Hematopoietic multipotent progenitor cell treated with erythropoietin and hydrocortisone succinate and interleukin-3 and kit ligand, for 15 days (in vitro differentiated cells): Measurements from ENCODE around the gene SEC14L1.

Experiments used
- DNase-seq: peaks from one replicate; pipeline ENCODE4 v3.0.0-alpha.2; 2015; ENCODE audit warnings: low spot score

The SEC14L1 gene

GRCh38 chr17:77116371-77116860 is 24.4 kb upstream of the SEC14L1 start:
- no peak for DNase-seq

GRCh38 chr17:77117415-77117814 is 23.4 kb upstream of the SEC14L1 start:
- no peak for DNase-seq

DNA sequence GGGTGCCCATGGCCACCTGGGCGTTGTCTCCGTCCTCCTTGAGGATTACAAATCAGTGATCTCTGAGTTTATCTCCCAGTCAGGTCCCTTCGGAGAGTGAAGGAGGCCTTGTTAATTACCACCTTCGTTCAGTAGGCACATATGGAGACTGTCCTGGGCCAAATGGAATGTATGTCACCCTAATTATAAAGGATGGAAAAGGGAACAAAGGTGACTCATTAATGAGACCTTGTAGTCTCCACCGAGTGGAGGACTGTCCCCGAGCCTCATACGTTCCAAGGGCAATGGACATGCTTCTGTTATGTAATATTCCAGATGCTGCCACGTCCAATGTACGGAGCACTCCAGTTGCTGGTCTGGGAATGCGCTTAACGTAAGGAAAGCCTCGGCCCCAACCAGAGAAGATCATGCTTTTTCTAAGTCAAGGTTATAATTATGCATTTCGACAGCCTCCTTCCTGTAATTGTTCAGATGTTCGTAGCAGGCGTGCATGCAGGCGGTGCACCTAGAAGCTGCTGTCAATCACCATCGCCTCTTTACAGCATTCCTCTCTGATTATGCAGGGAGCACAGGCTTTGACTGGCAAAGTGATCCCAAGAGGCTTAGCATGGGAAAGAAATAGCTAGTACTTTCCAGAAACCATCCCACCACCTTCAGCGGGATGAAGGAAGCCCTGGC is 22.4 kb upstream of the SEC14L1 start:
- DNase-seq = no peak

GRCh38 chr17:77119668-77120301 is 21.0 kb upstream of the SEC14L1 start:
- no peak for DNase-seq

GRCh38 chr17:77120868-77121267 is 19.9 kb upstream of the SEC14L1 start:
- DNase-seq = no peak

DNA sequence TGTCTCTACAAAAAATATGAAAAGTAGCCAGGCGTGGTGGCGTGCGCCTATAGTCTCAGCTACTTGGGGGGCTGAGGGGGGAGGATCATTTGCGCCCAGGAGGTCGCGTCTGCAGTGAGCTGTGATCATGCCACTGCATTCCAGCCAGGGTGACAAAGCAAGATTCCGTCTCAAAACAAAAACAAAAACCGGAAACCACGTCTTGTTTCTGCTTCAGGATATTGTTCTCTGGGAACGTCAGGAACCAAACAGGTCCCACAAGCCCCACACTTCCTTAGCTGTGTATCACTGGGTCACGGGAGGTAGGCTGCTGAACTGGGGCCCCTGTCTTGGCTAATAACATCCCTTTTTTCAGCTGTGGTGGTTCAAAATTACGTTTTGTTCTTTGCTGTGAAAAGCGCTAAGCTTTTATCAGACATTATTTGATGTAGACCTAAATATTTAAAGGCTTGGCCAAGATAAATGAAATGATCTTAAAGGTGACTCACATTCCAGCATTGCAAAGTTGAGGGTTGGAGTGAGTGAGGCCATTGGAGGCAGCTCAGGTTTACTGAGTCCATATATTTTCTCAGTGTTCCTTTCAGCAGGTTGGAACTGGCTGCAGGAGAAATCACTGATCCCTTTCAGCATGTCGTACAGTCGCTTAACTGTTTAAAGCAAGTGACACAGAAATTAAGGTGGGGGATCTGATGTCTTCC is 16.4 kb upstream of the SEC14L1 start:
- peak; percentile 74 for DNase-seq

DNA sequence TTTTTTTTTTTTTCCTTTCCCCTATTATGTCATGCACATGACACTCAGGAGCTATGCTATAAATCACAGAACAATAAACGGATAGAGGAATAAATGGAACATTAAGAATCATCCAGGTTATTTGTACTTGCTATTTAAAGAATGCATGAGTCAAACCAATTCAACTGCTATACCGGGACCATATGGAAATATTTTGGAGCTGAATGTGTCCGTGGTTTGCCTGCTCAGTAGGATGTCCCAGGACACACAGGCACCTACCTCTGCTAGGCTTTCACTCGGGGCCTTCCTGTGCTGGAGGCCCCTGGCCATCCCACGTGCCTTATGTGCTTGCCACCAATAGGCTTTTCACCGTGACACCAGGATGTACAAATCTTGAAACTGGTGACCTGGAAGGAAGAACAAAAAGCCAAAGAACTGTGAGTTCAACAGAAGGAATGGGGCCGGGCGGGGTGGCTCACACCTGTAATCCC is 15.3 kb upstream of the SEC14L1 start:
- no peak for DNase-seq

- no peak for DNase-seq
Measured at GRCh38 chr17:77126519-77126918, 14.2 kb upstream of the SEC14L1 start.

GRCh38 chr17:77127735-77128361 is 12.9 kb upstream of the SEC14L1 start:
- DNase-seq = peak; percentile 83

DNA sequence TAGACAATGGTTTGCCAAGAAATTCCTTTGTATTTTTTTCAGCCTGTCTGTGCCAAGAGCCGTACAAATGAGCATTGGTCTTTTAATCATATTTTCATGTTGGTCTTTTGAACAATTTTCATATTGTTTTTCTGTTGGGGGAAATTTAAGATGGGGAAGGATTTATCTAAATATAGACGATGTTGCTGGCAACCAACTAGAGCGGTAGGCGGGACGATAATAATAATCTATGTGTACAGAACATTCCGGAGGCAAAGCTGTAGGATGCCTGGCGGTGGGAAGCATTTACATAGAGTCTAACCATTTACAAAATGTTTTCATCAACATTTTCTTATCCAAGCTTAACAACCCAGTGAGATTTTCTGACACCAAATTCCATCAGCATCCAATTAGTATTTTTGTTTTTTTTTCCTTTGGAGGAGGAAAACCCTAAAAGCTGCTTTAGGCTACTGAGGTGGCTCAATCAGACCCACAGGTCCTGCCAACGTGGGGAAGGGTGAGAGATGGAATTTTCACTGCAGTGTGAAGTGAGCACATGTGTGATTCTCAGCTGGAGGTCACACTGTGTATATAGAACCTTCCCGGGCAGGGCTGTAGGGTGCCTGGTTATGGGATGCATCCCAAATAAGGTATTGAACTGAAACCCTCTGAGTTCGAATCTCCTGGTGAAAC is 11.7 kb upstream of the SEC14L1 start:
- DNase-seq = no peak

GRCh38 chr17:77129568-77130301 is 11.0 kb upstream of the SEC14L1 start:
- DNase-seq = no peak

- DNase-seq = no peak
Measured at GRCh38 chr17:77130525-77130924, 10.2 kb upstream of the SEC14L1 start.

DNA sequence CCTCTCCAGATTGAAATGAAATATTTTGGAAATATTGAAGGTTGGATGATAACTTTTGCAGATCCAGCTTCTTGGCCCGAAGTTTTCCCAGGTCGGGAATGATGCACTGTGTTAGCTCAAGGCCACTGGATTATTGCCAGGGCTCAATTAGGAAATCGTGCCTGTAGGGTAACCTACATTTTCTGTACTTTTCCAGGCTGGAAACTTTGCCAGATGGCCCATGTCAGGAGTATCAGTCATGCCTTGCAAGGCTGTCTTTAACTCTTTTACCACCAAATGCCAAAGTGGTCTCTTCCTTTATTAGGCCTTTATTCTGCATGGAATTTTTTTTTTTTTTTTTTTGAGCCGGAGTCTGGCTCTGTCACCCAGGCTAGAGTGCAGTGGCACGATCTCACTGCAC is 8.9 kb upstream of the SEC14L1 start:
- DNase-seq = no peak

DNA sequence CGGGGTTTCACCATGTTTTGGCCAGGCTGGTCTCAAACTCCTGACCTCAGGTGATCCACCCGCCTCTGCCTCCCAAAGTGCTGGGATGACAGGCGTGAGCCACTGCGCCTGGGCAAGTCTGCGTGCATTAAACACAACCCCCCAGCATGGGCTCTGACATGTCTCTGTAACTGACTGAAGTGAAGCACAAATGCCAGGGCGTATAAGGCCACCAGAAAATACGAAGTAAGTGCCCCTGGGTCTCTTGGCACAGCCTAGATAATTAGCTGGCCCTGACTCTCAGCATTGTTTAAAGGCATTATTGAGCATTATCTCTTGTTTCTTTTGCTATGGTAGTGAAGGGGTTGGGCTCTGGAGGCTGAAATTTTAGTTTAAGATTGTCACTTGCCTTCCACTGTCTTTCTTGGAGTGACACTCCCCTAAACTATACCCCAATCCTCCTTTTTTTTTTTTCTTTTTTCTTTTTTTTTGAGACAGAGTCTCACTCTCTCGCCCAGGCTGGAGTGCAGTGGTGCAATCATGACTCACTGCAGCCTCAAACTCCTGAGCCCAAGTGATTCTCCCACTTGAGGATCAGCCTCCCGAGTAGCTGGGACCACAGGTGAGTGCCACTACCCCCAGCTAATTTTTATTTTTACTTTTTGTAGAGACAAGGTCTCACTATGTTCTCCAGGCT is 8.2 kb upstream of the SEC14L1 start:
- DNase-seq = no peak

- no peak for DNase-seq
Measured at GRCh38 chr17:77133087-77133638, 7.6 kb upstream of the SEC14L1 start.

DNA sequence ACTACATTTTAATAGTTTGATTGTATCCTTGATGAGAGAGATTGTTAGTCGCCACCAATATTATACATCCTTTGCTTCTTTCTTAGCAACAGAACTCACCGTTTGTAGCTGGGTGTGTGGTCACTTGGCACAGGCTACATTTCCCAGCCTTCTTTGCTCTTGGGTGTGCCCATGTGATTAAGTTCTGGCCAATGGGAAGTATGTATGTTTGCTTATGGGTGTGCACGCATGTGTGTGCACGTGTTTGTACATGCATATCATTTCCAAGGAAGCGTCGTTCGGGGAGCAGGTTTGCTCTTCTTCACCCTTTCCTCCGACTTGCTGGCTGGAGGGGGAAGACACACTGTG is 4.4 kb upstream of the SEC14L1 start:
- no peak for DNase-seq

DNA sequence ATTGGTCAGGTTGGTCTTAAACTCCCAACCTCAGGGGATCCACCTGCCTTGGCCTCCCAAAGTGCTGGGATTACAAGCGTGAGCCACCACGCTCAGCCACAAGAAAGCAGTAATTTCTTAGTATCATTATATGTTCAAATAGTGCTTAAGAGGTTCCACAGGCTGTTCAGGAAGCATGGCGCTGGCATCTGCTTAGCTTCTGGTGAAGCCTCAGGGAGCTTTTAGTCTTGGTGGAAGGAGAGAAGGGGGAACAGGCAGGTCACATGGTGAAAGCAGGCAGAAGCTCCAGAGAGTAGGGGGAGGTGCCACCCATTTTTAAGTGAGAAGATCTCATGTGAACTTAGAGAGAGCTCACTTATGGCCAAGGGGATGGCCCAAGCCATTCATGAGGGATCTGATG is 3.7 kb upstream of the SEC14L1 start:
- DNase-seq = no peak

DNA sequence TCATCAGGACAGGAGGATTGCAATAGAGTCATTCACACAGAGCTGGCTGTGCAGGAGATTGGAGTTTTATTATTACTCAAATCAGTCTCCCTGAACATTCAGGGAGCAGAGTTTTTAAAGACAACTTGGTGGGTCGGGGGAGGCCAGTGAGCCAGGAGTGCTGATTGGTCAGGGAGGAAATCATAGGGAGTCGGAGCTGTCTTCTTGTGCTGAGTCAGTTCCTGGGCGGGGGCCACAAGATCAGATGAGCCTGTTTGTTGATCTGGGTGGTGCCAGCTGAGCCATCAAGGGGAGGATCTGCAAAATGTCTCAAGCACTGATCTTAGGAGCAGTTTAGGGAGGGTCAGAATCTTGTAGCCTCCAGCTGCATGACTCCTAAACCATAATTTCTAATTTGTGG is 2.9 kb upstream of the SEC14L1 start:
- DNase-seq = peak; percentile 73

GRCh38 chr17:77140166-77140877 is 447 bp upstream of the SEC14L1 start:
- peak; percentile 99 for DNase-seq
